ENCODE data around the gene CNIH3. TPM values are rescaled to one million over a fixed set of nuclear protein-coding genes. Genes with fewer than 3 reads are reported as not detected.

The CNIH3 gene
- total RNA-seq, 4 donors from 2014 or later = 6.2 to 6.3 TPM; not detected in 2

GRCh38 chr1:224721000-224721399 lies 104.9 kb downstream of the CNIH3 start:
- Histone ChIP-seq H3K4me3 (no peak overlapping the region), H3K27ac (no peak overlapping the region), H3K9me3 (no peaks in the 10 kb centered on the region), H3K36me3 (no peaks in the 10 kb centered on the region), H3K4me1 (no peaks in the 10 kb centered on the region), H3K27me3 (no peaks in the 10 kb centered on the region)
- DNase-seq = no peak
- TF ChIP-seq CTCF (IDR thresholded peaks at IDR 0.05) = no peak
- TF ChIP-seq POLR2A (IDR thresholded peaks at IDR 0.05) = no peak
- intact Hi-C loops (cut with DNase I; ENCODE audit: low total_unique reads) = no loop called here

GRCh38 chr1:224722838-224723237 lies 106.7 kb downstream of the CNIH3 start:
- H3K9me3 ChIP-seq = no peaks in the 10 kb centered on the region
- intact Hi-C loops (cut with DNase I; ENCODE audit: low total_unique reads) = no loop called here
- H3K27ac ChIP-seq = no peak overlapping the region
- no peak overlapping the region for H3K4me3 ChIP-seq
- TF ChIP-seq CTCF (IDR thresholded peaks at IDR 0.05) (no peak), POLR2A (IDR thresholded peaks at IDR 0.05) (no peak)
- H3K27me3 ChIP-seq = no peaks in the 10 kb centered on the region
- no peaks in the 10 kb centered on the region for H3K36me3 ChIP-seq
- no peak for DNase-seq
- H3K4me1 ChIP-seq = no peaks in the 10 kb centered on the region

GRCh38 chr1:224724566-224724965 lies 108.4 kb downstream of the CNIH3 start:
- Histone ChIP-seq H3K9me3 (no peaks in the 10 kb centered on the region), H3K36me3 (no peaks in the 10 kb centered on the region), H3K4me1 (no peaks in the 10 kb centered on the region), H3K27me3 (no peaks in the 10 kb centered on the region), H3K27ac (no peak overlapping the region), H3K4me3 (no peak overlapping the region)
- no peak for DNase-seq
- intact Hi-C loops (cut with DNase I; ENCODE audit: low total_unique reads) = no loop called here
- no peak for TF ChIP-seq CTCF (IDR thresholded peaks at IDR 0.05)
- TF ChIP-seq POLR2A (IDR thresholded peaks at IDR 0.05) = no peak

- intact Hi-C loops (cut with DNase I; ENCODE audit: low total_unique reads) = no loop called here
- TF ChIP-seq POLR2A (IDR thresholded peaks at IDR 0.05) (no peak), CTCF (IDR thresholded peaks at IDR 0.05) (no peak)
- Histone ChIP-seq H3K9me3 (no peaks in the 10 kb centered on the region), H3K4me3 (no peak overlapping the region), H3K27ac (no peak overlapping the region), H3K27me3 (no peaks in the 10 kb centered on the region), H3K4me1 (no peaks in the 10 kb centered on the region), H3K36me3 (no peaks in the 10 kb centered on the region)
- DNase-seq = peak; percentile 46 to 57
Observed at GRCh38 chr1:224726441-224727182, 110.5 kb downstream of the CNIH3 start.

GRCh38 chr1:224727351-224728289 lies 111.5 kb downstream of the CNIH3 start:
- no peak for TF ChIP-seq CTCF (IDR thresholded peaks at IDR 0.05)
- no peak for TF ChIP-seq POLR2A (IDR thresholded peaks at IDR 0.05)
- Histone ChIP-seq H3K27ac (peak overlapping the region in 1 of 2 donors; percentile 44), H3K27me3 (no peaks in the 10 kb centered on the region), H3K9me3 (no peaks in the 10 kb centered on the region), H3K36me3 (no peaks in the 10 kb centered on the region), H3K4me3 (no peak overlapping the region), H3K4me1 (no peaks in the 10 kb centered on the region)
- intact Hi-C loops (cut with DNase I; ENCODE audit: low total_unique reads) = no loop called here
- DNase-seq = peak in 1 of 2 donors; percentile 25

All from uterus (tissue), 4 donors.